A673 (cell line): ENCODE results near the gene CEACAM21.

Source experiments
- CTCF ChIP-seq: fragments of 300-800, 200-600 bp; sonication (generic); conservative IDR thresholded peaks from 2 replicates; pipeline ENCODE4 v1.5.1; 2017; ENCODE audit warnings: low read depth, mild to moderate bottlenecking, antibody characterized with exemption, low read length, moderate library complexity, mixed read lengths
- EZH2 ChIP-seq: fragments of 200-600 bp; sonication (generic); IDR thresholded peaks from 2 replicates; pipeline ENCODE4 v1.6.1; 2017; ENCODE audit warnings: borderline replicate concordance, low read depth, mild to moderate bottlenecking, mixed read lengths, antibody characterized with exemption, low read length; ENCODE audit not compliant: poor library complexity, severe bottlenecking

DNA sequence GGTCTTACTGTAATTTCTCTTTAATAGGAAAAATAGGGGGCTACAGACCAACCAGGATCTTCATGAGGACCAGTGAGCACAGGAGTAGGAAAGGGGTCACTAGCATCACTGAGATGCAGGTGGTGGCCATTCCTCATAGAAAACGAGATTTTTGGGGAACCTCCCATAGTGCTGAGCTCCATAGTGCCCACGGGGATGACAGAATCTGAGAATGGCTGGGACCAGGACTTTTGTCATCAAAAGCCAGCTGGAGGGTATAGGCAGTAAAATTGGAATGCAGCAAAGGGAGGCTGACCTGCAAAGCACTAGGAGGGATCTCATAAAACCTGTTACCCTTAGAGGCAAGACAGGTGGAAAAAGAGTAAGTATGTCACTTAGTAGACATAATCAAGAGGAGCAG lies 28.4 kb upstream of the CEACAM21 start:
- TF ChIP-seq CTCF, result no peak
- no peak for TF ChIP-seq EZH2
